ENCODE measurements around the gene MAPK13. TPM values are rescaled to one million over a fixed set of nuclear protein-coding genes. Genes with fewer than 3 reads are reported as not detected.

Gene MAPK13
- total RNA-seq, 1 donor from 2014 or later, result 18.7 TPM

GRCh38 chr6:36114798-36115408, 15.4 kb upstream of the MAPK13 start:
- intact Hi-C loops (cut with micrococcal nuclease), result loop anchor here (1.0 kb wide), 1 partner anchor 8 kb away; no protein-coding TSS in a partner anchor

GRCh38 chr6:36115412-36115811, 14.9 kb upstream of the MAPK13 start:
- intact Hi-C loops (cut with micrococcal nuclease), result loop anchor here (1.0 kb wide), 1 partner anchor 8 kb away; no protein-coding TSS in a partner anchor

- intact Hi-C loops (cut with micrococcal nuclease), result no loop called here
Measured at GRCh38 chr6:36116066-36116864, 14.0 kb upstream of the MAPK13 start.

- intact Hi-C loops (cut with micrococcal nuclease), result no loop called here
Measured at GRCh38 chr6:36116943-36117342, 13.4 kb upstream of the MAPK13 start.

GRCh38 chr6:36117658-36118549, 12.4 kb upstream of the MAPK13 start:
- intact Hi-C loops (cut with micrococcal nuclease), result no loop called here

- intact Hi-C loops (cut with micrococcal nuclease), result no loop called here
Measured at GRCh38 chr6:36118550-36119107, 11.7 kb upstream of the MAPK13 start.

GRCh38 chr6:36119209-36119608, 11.1 kb upstream of the MAPK13 start:
- intact Hi-C loops (cut with micrococcal nuclease), result no loop called here

- intact Hi-C loops (cut with micrococcal nuclease), result loop anchor here (1.0 to 5.0 kb wide), 3 partner anchors 93 to 237 kb away; partner anchors contain the start of gene MAPK14
Measured at GRCh38 chr6:36120018-36120417, 10.3 kb upstream of the MAPK13 start.

- intact Hi-C loops (cut with micrococcal nuclease), result loop anchor here (1.0 to 5.0 kb wide), 3 partner anchors 93 to 237 kb away; partner anchors contain the start of gene MAPK14
Measured at GRCh38 chr6:36120539-36120938, 9.8 kb upstream of the MAPK13 start.

- intact Hi-C loops (cut with micrococcal nuclease), result loop anchor here (1.0 to 5.0 kb wide), 3 partner anchors 94 to 236 kb away; partner anchors contain the start of gene MAPK14
Measured at GRCh38 chr6:36120979-36121786, 9.1 kb upstream of the MAPK13 start.

- intact Hi-C loops (cut with micrococcal nuclease), result loop anchor here (5.0 kb wide), 2 partner anchors 180 to 235 kb away; no protein-coding TSS in a partner anchor
Measured at GRCh38 chr6:36121787-36122494, 8.4 kb upstream of the MAPK13 start.

GRCh38 chr6:36122495-36123269, 7.6 kb upstream of the MAPK13 start:
- intact Hi-C loops (cut with micrococcal nuclease), result loop anchor here (1.0 to 5.0 kb wide), 4 partner anchors 7 to 235 kb away; no protein-coding TSS in a partner anchor

GRCh38 chr6:36123270-36124139, 6.8 kb upstream of the MAPK13 start:
- intact Hi-C loops (cut with micrococcal nuclease), result loop anchor here (1.0 to 5.0 kb wide), 5 partner anchors 8 to 234 kb away; partner anchors contain the start of gene BRPF3

- intact Hi-C loops (cut with micrococcal nuclease), result loop anchor here (1.0 to 5.0 kb wide), 3 partner anchors 72 to 233 kb away; partner anchors contain the start of gene BRPF3
Measured at GRCh38 chr6:36124346-36124745, 6.0 kb upstream of the MAPK13 start.

- intact Hi-C loops (cut with micrococcal nuclease), result loop anchor here (1.0 to 5.0 kb wide), 3 partner anchors 71 to 232 kb away; partner anchors contain the start of gene BRPF3
Measured at GRCh38 chr6:36124881-36125280, 5.4 kb upstream of the MAPK13 start.

GRCh38 chr6:36125575-36125974, 4.7 kb upstream of the MAPK13 start:
- intact Hi-C loops (cut with micrococcal nuclease), result no loop called here

- intact Hi-C loops (cut with micrococcal nuclease), result no loop called here
Measured at GRCh38 chr6:36126121-36126520, 4.2 kb upstream of the MAPK13 start.

Data from T-helper 2 cell treated with Interferon-gamma antibody and Interleukin-4, amounts not matched to agents 100 ng/mL and 5 ng/mL, for 36 hours (primary cell).